PFSK-1 (cell line): ENCODE measurements around the gene EFCAB6.

Experiments used
- FOXP2 ChIP-seq: optimal IDR thresholded peaks from 2 replicates; pipeline ENCODE3; 2011; ENCODE audit warnings: borderline replicate concordance, control low read depth, inconsistent platforms; ENCODE audit not compliant: insufficient read depth; ENCODE audit errors: extremely low read length, extremely low read depth
- POLR2AphosphoS5 ChIP-seq: IDR thresholded peaks from 2 replicates; pipeline ENCODE4 v1.6.1; 2012; ENCODE audit warnings: low read depth, mild to moderate bottlenecking, control low read depth, low read length, moderate library complexity
- SIN3A ChIP-seq: IDR thresholded peaks from 2 replicates; pipeline ENCODE4 v1.6.1; 2012; ENCODE audit warnings: mild to moderate bottlenecking, low read length, moderate library complexity, borderline replicate concordance; ENCODE audit not compliant: insufficient read depth
- TAF1 ChIP-seq: IDR thresholded peaks from 2 replicates; pipeline ENCODE4 v1.6.1; 2012; ENCODE audit warnings: low read length, control low read depth, borderline replicate concordance; ENCODE audit not compliant: insufficient read depth
- TF ChIP-seq, protein P1 (sequence below), 2 experiments: IDR thresholded peaks; 2 replicates each; pipeline versions ENCODE4 v1.6.1 to v1.8.0; 2011 to 2012; ENCODE audit warnings: low read depth in 2 of 2, low read length in 2 of 2, control low read depth in 1 of 2, inconsistent platforms in 1 of 2, mild to moderate bottlenecking in 1 of 2, moderate library complexity in 1 of 2; ENCODE audit not compliant: insufficient read depth in 1 of 2

EFCAB6 gene

DNA sequence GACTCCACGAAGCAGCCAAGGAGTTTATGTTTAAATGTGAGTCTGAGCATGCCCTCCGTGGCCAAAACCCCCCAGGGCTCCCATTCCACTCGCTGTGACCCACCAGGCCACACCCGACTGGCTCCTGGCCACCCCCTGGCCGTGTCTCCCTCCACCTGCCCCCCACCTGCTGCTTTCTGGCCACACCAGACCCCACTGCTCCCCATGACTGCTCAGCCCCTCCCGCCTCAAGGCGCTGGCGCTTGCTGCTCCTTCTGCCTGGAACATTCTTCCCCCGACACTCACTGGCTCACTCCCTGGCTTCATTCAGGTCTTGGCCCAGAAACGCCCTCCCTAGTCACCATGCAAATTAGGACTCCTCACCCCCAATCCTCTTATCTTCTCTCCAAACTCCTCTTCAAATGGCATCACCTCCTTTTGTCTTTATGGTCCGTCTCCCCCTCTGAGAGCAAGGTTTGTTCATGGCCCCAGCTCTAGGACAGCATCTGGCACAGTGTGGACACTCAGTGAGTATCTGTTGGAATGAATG lies 72.2 kb downstream of the EFCAB6 start:
- TF ChIP-seq, protein P1, sequence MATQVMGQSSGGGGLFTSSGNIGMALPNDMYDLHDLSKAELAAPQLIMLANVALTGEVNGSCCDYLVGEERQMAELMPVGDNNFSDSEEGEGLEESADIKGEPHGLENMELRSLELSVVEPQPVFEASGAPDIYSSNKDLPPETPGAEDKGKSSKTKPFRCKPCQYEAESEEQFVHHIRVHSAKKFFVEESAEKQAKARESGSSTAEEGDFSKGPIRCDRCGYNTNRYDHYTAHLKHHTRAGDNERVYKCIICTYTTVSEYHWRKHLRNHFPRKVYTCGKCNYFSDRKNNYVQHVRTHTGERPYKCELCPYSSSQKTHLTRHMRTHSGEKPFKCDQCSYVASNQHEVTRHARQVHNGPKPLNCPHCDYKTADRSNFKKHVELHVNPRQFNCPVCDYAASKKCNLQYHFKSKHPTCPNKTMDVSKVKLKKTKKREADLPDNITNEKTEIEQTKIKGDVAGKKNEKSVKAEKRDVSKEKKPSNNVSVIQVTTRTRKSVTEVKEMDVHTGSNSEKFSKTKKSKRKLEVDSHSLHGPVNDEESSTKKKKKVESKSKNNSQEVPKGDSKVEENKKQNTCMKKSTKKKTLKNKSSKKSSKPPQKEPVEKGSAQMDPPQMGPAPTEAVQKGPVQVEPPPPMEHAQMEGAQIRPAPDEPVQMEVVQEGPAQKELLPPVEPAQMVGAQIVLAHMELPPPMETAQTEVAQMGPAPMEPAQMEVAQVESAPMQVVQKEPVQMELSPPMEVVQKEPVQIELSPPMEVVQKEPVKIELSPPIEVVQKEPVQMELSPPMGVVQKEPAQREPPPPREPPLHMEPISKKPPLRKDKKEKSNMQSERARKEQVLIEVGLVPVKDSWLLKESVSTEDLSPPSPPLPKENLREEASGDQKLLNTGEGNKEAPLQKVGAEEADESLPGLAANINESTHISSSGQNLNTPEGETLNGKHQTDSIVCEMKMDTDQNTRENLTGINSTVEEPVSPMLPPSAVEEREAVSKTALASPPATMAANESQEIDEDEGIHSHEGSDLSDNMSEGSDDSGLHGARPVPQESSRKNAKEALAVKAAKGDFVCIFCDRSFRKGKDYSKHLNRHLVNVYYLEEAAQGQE (IDR thresholded peaks at IDR 0.05; ENCODE audit: insufficient read depth in 1 of 2, low read depth in 2 of 2, low read length in 2 of 2), result no peak
- no peak for TF ChIP-seq FOXP2
- TF ChIP-seq SIN3A, result no peak
- TF ChIP-seq TAF1, result no peak
- TF ChIP-seq POLR2AphosphoS5, result no peak

DNA sequence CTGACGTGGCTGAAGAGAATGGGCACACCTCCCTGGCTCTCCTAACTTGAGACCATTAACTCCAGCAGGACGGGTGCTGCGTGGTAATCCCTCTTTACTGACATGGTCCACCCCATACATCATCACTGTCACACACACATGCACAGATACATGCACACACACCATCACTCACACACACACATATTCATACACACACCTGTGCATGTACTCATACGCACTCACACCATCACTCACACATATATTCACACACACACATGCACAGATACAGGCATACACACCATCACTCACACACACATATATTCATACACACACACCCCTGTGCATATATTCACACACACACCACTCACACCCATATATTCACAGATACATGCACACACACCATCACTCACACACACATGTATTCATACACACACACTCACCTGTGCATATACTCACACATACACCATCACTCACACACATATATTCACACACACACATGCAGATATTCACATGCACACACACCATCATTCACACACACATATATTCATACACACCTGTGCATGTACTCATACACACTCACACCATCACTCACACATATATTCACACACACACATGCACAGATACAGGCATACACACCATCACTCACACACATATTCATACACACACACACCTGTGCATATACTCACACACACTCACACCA lies 74.8 kb downstream of the EFCAB6 start:
- TF ChIP-seq POLR2AphosphoS5 (no peak), SIN3A (no peak), FOXP2 (no peak), TAF1 (no peak)
- TF ChIP-seq, protein P1 (IDR thresholded peaks at IDR 0.05; ENCODE audit: insufficient read depth in 1 of 2, low read depth in 2 of 2, low read length in 2 of 2), result no peak

DNA sequence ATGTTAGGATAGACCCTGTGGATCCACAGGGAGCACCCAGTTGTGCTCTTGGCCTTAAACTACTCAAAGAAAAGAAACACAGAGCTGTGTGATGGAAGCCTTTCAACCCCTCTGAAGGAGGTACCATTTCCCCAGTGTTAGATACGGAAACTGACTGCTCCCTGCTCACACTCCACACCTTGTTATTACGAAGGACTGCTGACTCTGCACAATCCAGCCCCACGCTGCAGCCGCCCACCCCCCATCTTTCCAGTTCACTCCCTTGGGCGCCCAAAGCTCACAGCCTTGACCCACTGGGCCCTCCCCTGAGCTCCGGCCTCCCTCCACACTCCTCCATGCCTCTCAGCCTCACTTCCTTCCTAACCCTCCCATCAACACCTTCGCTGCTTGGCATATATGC lies 75.5 kb downstream of the EFCAB6 start:
- TF ChIP-seq SIN3A (no peak), POLR2AphosphoS5 (no peak), FOXP2 (no peak)
- TF ChIP-seq, protein P1 (IDR thresholded peaks at IDR 0.05; ENCODE audit: insufficient read depth in 1 of 2, low read depth in 2 of 2, low read length in 2 of 2), result no peak

DNA sequence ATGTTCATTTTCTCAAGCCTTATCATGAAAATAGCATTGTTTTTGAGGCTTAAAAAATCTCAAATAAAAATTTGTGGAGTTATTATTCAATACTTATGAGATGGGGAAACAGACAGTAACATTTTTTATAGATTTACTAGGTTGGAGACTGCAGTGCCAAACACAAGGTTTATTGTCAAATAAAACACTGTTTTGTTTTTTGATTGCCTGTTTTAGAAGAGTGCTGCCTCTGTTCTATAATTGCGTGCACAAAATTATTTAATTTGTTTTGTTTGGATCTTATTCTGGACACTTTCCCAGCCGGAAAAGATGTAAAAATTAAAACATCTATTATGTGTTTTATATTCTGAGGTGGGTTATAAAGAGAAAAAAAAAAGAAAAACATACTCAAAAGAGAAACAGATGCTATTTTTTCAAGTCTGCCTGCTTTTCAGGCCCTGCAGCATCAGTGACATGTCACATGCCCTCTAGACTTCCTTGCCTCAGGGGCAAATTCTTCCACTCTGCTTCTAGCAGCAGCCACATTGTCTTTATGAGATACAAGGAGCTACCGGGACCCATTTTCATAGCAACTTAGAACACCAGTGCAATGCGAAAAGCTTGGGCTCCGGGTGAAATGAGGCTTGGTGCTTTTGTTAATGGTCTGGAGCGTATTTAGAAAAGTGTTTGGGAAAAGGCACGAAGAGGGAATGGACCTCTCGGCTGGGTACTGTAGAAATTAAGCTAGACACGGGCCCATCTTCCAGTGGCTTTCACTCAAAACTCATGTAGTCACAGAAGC lies 77.5 kb downstream of the EFCAB6 start:
- TF ChIP-seq TAF1 (no peak), SIN3A (no peak), POLR2AphosphoS5 (no peak), FOXP2 (no peak)
- TF ChIP-seq, protein P1 (IDR thresholded peaks at IDR 0.05; ENCODE audit: insufficient read depth in 1 of 2, low read depth in 2 of 2, low read length in 2 of 2), result no peak

DNA sequence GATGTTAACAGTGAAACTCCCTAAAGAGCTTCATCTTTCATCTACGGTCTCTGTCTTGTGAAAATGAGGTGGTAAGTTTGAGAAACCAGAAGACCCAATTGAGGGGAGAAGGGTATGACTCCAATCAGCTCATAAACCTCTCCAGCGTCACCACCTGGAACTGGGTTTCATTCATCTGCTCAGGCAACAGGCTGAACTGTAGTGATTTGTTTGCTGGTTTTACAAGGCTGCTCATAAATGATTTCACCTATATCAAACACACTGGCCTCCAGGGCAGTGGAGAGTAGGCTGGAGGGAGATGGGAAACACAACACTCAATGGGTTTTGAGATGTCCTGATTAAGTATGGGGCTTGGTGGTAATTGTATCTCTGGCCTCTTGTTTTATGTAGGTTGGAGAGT lies 79.0 kb downstream of the EFCAB6 start:
- TF ChIP-seq POLR2AphosphoS5 (no peak), SIN3A (no peak), FOXP2 (no peak), TAF1 (no peak)
- TF ChIP-seq, protein P1 (IDR thresholded peaks at IDR 0.05; ENCODE audit: insufficient read depth in 1 of 2, low read depth in 2 of 2, low read length in 2 of 2), result no peak
